Liver (tissue), 3 donors: ENCODE measurements around the gene POLR2H.

ENCODE experiments used
- ATF3 ChIP-seq: IDR thresholded peaks from 2 replicates; pipeline ENCODE4 v1.6.1; 2016; ENCODE audit warnings: antibody characterized with exemption
- CTCF ChIP-seq: fragments of 150-350 bp; IDR thresholded peaks from 2 replicates; pipeline ENCODE4 v1.5.1; 2017; ENCODE audit warnings: improper control_type of control experiment, low read depth, low read length; ENCODE audit not compliant: missing input control
- FOXA1 ChIP-seq: IDR thresholded peaks from 2 replicates; pipeline ENCODE4 v1.6.1; 2016; ENCODE audit warnings: antibody characterized with exemption
- GABPA ChIP-seq, 2 donors: IDR thresholded peaks in 1 of 2; conservative IDR thresholded peaks in 1 of 2; 2 replicates each; pipeline ENCODE4 v1.6.1; 2016; ENCODE audit warnings: antibody characterized with exemption in 2 of 2, mild to moderate bottlenecking in 1 of 2, moderate library complexity in 1 of 2
- MAX ChIP-seq: IDR thresholded peaks from 2 replicates; pipeline ENCODE4 v1.6.1; 2016; ENCODE audit warnings: antibody characterized with exemption
- RAD21 ChIP-seq, 2 donors: IDR thresholded peaks; 2 replicates each; pipeline ENCODE4 v1.6.1; 2016; ENCODE audit warnings: antibody characterized with exemption in 2 of 2, mild to moderate bottlenecking in 2 of 2
- REST ChIP-seq: IDR thresholded peaks from 2 replicates; pipeline ENCODE4 v1.6.1; 2016; ENCODE audit warnings: antibody characterized with exemption, mild to moderate bottlenecking
- RXRA ChIP-seq, 2 donors: IDR thresholded peaks; 2 replicates each; pipeline ENCODE4 v1.6.1; 2017 to 2018; ENCODE audit warnings: antibody characterized with exemption in 2 of 2, mild to moderate bottlenecking in 1 of 2
- SP1 ChIP-seq: IDR thresholded peaks from 2 replicates; pipeline ENCODE4 v1.6.1; 2018; ENCODE audit warnings: antibody characterized with exemption, mild to moderate bottlenecking
- TAF1 ChIP-seq: conservative IDR thresholded peaks from 2 replicates; pipeline ENCODE4 v1.6.1; 2016; ENCODE audit warnings: antibody characterized with exemption, mild to moderate bottlenecking
- YY1 ChIP-seq: IDR thresholded peaks from 2 replicates; pipeline ENCODE4 v1.6.1; 2016; ENCODE audit warnings: antibody characterized with exemption, mild to moderate bottlenecking
- ZBTB33 ChIP-seq: IDR thresholded peaks from 2 replicates; pipeline ENCODE4 v1.6.1; 2016; ENCODE audit warnings: antibody characterized with exemption
- donor health status: healthy.
- donor health status: healthy.

- no peak for TF ChIP-seq FOXA1
- no peak for TF ChIP-seq CTCF
- TF ChIP-seq TAF1, result no peak
- no peak for TF ChIP-seq SP1
- no peak for TF ChIP-seq RXRA (IDR thresholded peaks at IDR 0.05)
- no peak for TF ChIP-seq REST
- no peak for TF ChIP-seq MAX
- TF ChIP-seq RAD21 (IDR thresholded peaks at IDR 0.05), result no peak
- TF ChIP-seq ZBTB33, result no peak
- TF ChIP-seq YY1, result no peak
- TF ChIP-seq ATF3, result no peak
- no peak for TF ChIP-seq GABPA (IDR thresholded peaks at IDR 0.05 in 1 of 2, conservative IDR thresholded peaks at IDR 0.05 in 1 of 2)
Observed at GRCh38 chr3:184382326-184383032, 21.0 kb downstream of the POLR2H start.
